BE2C (cell line): ENCODE measurements around the gene SIPA1.

ENCODE experiments used
- DNase-seq: peaks from one replicate; pipeline ENCODE4 v3.0.0-alpha.2; 2020
- H3K27me3 ChIP-seq: fragments of 250-450 bp; sonication (Bioruptor Pico); 2 replicates; pipeline ENCODE4 v1.5.1; 2020; ENCODE audit warnings: mild to moderate bottlenecking
- H3K36me3 ChIP-seq: fragments of 250-450 bp; sonication (Bioruptor Pico); 2 replicates; pipeline ENCODE4 v1.5.1; 2020; ENCODE audit warnings: mild to moderate bottlenecking
- H3K4me1 ChIP-seq: fragments of 250-450 bp; sonication (Bioruptor Pico); 2 replicates; pipeline ENCODE4 v1.5.1; 2020
- H3K4me3 ChIP-seq: 2 replicates; pipeline ENCODE4 v1.5.1; 2011; ENCODE audit warnings: low read depth, low read length
- H3K9me3 ChIP-seq: fragments of 250-450 bp; sonication (Bioruptor Pico); 2 replicates; pipeline ENCODE4 v1.5.1; 2020
- TF ChIP-seq, protein P1 (sequence below): IDR thresholded peaks from 2 replicates; pipeline ENCODE4 v1.5.1; 2012; ENCODE audit warnings: mild to moderate bottlenecking, low read depth, low read length

Gene SIPA1

DNA sequence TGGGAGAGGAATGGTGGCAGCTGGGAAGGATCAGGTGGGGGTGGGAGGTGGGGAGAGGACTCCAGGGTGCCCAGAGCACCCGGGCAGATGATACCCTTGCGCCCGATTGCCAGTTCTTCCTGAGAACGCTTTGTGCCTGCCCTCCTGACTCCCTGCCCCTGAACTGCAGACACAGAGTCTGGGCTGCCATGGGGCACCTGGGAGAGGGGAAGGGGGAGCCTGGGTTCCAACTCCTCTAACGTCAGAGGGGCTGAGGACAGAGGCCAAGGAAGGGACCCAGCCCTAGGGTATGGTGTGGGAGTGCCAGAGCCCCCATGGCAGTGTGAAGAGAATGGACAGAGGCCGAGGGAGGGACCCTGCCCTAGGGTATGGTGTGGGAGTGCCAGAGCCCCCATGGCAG lies 41.4 kb upstream of the SIPA1 start:
- DNase-seq = no peak
- Histone ChIP-seq H3K9me3 (no peaks in the 10 kb centered on the region), H3K4me3 (no peak overlapping the region), H3K4me1 (no peaks in the 10 kb centered on the region), H3K36me3 (no peaks in the 10 kb centered on the region), H3K27me3 (no peaks in the 10 kb centered on the region)
- TF ChIP-seq, protein P1, sequence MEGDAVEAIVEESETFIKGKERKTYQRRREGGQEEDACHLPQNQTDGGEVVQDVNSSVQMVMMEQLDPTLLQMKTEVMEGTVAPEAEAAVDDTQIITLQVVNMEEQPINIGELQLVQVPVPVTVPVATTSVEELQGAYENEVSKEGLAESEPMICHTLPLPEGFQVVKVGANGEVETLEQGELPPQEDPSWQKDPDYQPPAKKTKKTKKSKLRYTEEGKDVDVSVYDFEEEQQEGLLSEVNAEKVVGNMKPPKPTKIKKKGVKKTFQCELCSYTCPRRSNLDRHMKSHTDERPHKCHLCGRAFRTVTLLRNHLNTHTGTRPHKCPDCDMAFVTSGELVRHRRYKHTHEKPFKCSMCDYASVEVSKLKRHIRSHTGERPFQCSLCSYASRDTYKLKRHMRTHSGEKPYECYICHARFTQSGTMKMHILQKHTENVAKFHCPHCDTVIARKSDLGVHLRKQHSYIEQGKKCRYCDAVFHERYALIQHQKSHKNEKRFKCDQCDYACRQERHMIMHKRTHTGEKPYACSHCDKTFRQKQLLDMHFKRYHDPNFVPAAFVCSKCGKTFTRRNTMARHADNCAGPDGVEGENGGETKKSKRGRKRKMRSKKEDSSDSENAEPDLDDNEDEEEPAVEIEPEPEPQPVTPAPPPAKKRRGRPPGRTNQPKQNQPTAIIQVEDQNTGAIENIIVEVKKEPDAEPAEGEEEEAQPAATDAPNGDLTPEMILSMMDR = no peak

DNA sequence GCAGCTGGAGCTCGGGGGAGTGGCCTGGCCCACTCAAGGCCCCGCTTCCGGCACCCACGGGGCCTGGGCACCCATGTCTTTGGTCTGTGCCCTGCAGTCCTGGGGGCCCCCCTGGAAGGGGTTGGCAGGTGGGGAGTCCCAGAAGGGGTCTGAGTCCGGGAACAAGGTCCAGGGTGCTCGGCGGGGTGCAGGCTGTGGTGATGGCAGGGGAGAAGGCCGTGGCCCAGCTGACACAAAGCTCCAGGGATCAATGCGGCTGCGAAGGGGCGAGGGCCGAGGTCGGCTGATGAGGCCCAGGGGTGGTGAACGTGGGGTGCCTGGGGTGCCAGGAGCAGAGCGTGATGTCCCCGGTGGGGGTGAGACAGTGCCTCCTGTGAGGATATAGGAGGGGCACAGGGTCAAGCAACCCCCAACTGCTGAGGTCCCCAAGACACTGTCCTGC lies 39.6 kb upstream of the SIPA1 start:
- Histone ChIP-seq H3K27me3 (no peaks in the 10 kb centered on the region), H3K4me1 (no peaks in the 10 kb centered on the region), H3K4me3 (no peak overlapping the region), H3K9me3 (no peaks in the 10 kb centered on the region), H3K36me3 (no peaks in the 10 kb centered on the region)
- DNase-seq = no peak
- TF ChIP-seq, protein P1 = no peak

DNA sequence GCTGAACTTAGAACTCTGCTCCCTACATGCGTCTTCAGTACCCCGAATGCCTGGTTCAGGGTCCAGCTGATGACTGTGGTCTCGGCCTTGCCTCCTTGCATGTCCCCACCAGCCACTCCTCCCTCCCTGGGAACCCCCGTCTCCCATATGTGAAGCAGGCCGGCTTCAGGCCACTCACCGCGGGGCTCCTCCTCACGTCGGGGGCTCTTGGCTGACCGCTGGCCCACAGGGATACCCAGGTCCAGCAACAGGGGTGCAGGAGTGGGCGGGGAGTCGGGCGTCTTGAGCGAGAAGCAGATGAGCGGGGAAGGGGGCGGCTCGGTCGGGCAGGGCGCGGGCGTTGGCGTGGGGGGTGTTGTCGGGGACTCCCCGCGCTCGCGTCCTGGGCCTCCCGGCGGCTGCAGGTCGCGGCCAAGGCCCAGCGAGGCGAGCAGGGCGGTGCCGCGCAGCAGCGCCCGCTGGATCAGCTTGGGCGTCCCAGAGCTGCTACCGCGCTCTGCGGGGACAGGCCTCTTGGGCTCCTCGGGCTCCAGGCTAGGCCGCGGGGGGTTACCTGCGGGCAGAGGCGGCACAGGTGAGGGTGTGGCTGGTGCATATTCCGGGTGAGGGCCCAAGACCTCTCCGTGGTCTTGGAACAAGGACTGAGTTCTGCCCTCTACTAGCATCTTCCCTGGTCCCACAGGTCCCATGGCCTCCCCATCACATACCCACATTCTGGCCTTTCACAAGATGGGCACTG lies 38.5 kb upstream of the SIPA1 start:
- H3K4me1 ChIP-seq = no peaks in the 10 kb centered on the region
- no peak overlapping the region for H3K4me3 ChIP-seq
- H3K36me3 ChIP-seq = no peaks in the 10 kb centered on the region
- no peaks in the 10 kb centered on the region for H3K27me3 ChIP-seq
- TF ChIP-seq, protein P1 = no peak
- DNase-seq = no peak
- H3K9me3 ChIP-seq = no peaks in the 10 kb centered on the region

DNA sequence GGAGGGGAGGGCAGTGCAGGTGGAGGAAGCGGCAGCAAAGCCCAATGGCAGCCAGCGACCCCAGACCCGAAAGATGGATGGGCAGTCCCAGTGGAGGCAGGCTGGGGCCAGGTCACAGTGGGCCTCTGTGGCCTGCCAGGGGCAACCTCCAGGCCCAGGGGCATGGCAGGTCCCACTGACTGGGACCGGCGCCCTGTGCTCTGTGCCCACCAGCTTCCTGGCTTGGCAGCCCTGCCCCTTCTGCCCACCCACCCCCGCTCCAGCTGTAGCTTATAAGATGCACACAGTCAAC lies 38.0 kb upstream of the SIPA1 start:
- H3K36me3 ChIP-seq = no peaks in the 10 kb centered on the region
- H3K4me1 ChIP-seq = no peaks in the 10 kb centered on the region
- TF ChIP-seq, protein P1 = no peak
- no peak for DNase-seq
- H3K9me3 ChIP-seq = no peaks in the 10 kb centered on the region
- no peak overlapping the region for H3K4me3 ChIP-seq
- no peaks in the 10 kb centered on the region for H3K27me3 ChIP-seq

DNA sequence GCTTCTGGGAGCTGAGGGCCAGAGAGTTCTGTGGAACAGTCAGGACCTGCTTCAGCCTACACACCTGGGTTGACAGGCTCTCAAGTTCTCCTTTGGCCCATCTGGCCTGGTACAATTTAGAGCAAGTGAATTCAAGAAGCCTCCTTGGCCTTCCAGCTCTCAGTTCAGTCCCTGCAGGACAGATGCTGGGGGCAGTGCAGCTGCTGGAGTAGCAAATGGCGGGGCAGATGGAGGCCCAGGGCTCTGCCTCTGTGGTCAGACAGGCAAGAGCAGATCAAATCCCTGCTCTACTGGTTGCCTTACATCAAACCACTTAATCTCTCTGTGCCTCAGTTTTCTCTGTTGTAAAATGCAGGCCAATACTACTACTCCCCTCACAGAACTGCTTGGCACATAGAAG lies 33.6 kb upstream of the SIPA1 start:
- Histone ChIP-seq H3K27me3 (no peaks in the 10 kb centered on the region), H3K9me3 (no peaks in the 10 kb centered on the region), H3K4me3 (no peak overlapping the region), H3K4me1 (0 out of 2 replicates have a peak, but pooled peaks cover 2% of the 10 kb centered on the region), H3K36me3 (no peaks in the 10 kb centered on the region)
- DNase-seq = no peak
- TF ChIP-seq, protein P1 = no peak

DNA sequence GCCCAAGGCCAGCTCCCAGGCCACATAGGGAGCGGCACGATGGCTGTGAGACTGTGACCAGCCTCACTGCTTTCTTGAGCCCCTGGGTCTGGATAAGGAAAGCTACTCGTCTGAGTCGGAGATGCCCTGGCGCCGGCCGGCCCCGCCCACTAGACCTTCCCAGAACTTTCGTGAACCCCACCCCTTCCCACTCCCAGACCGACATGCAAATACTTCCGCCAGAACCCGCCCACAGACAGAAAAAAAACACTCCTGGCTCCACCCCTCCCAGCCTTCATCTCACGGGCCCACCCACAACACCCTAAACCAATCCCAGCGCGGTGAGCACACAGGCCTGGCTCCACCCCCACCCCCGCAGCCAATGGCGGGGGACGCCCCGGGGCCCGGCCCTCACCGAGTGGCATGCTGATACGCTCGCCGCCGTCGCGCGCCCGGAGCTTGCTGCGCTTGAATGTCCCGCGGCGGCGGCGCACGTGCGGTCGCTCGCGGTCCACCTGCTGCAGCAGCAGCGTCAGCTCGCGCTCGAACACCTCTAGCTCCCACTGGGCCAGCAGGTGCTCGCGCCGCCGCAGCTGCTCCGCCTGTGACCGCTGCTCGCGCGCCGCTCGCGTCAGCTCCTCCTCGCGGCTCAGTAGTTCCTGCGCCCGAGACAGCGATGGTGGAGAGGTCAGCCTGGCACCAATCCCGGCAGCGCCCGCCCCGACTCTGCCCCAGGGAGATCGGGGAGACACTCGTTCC lies 30.9 kb upstream of the SIPA1 start:
- Histone ChIP-seq H3K4me3 (peak overlapping the region; percentile 14; the same call in 1 of the 2 replicates), H3K36me3 (no peaks in the 10 kb centered on the region), H3K27me3 (no peaks in the 10 kb centered on the region), H3K4me1 (0 out of 2 replicates have a peak, but pooled peaks cover 2% of the 10 kb centered on the region), H3K9me3 (no peaks in the 10 kb centered on the region)
- TF ChIP-seq, protein P1 = no peak
- peak; percentile 94 for DNase-seq
